Hippocampal formation (tissue), 2 donors: ENCODE measurements around the gene PWP2.
"Not testable (repeated sequence)": the region's sequence is repeated elsewhere in the genome, so short reads cannot be mapped to it uniquely, and the experiment has no call there.

Experiments used
- DNase-seq, 2 donors: peaks; one replicate each; lab custom pipeline; 2025; lab: John Stamatoyannopoulos, UW

The PWP2 gene

GRCh38 chr21:44138039-44138438 lies 30.8 kb downstream of the PWP2 start:
- not testable (repeated sequence) for DNase-seq

DNA sequence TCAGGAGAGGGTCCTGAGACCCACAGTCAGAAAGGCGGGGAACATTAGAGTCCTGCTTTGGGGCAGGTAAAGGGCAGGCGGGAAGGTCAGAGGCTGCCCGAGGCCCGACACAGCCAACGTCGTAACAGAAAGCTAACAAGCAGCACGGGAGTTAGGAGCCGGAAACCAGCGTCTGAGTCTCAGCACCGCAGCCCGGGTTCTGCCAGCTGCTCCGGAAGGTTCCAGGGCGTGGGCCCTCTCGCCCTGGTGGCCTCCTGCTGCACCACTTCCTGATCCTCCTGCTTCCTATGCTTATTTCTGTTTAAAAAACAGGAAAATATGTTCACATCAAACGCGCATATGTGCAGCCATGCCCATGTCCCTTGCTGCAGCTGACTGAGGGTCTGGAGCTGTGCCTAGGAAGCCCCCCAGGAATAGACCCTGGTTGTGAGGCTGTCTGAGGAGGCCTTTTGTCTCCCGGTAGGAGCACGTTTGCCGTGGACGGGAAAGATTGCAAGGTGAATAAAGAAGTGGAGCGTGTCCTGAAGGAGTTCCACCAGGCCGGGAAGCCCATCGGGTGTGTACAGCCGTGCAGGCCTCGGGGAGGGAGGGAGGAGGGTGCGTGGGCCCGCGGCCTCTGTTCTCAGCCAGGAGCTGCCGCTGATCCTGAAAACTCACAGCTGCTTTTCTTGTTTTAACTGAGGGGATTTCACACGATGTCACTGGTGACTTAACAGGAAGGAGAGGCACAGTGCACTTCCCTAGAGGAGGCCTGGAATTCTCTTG lies 32.8 kb downstream of the PWP2 start:
- not testable (repeated sequence) for DNase-seq

- DNase-seq, result not testable (repeated sequence)
These were observed 33.3 kb downstream of the PWP2 start for GRCh38 chr21:44140552-44140932.

- DNase-seq, result not testable (repeated sequence)
These were observed 35.3 kb downstream of the PWP2 start for GRCh38 chr21:44142470-44142869.

DNA sequence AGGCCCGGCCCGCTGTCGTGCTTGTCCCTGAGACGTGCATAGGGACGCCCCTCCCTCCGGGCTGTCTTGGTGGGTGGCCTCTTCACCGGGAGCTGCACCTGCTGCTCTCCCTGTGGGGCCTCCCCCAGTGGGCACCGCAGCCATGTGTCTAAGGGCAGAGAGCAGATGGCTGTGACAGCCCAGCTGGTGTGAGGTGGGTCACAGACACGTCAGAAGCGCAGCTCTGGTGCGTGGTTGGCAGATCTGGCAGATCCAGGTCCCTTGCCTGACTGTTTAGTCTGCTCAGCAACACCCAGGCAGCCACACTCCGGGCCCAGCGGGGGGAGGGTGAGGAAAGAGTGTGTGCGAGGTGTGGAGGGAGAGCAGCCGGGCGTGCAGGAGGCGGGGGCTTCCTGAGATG lies 36.2 kb downstream of the PWP2 start:
- not testable (repeated sequence) for DNase-seq

GRCh38 chr21:44143996-44144395 lies 36.8 kb downstream of the PWP2 start:
- DNase-seq, result not testable (repeated sequence)

DNA sequence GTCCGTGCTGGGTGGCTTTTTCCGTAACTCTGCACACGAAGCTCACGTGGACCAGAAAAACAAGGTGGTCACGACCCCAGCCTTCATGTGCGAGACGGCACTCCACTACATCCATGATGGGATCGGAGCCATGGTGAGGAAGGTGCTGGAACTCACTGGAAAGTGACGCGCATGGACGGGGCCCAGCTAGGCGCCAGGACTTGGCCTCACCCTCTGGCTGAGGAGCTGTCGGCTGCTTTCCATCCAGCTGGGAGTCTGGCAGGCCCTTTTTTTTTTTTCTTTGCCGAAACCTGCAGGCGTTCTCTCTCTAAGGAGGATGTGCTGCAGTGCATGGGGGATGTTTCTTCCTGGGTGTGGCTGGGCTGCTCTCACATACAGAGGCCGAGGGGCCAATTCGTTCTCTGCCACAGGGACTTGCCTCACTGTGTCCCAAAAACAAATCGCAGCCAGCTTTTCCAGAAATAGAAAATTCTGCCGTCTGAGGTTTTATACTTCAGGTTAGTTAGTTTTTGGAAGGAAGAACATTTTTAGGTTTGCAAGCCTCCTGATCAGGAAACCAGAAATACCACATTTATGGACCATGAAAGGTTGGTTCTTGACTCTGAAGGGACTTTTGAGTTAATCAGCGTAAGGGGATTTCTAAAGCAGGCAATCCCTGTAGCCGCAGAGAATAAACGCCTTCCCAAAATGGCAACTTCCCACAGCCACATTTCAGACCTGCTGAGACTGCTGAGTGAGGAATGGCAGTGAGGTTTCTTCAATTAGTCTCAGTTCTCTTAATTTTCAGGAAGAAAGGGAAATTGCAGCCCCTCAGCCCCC lies 37.8 kb downstream of the PWP2 start:
- not testable (repeated sequence) for DNase-seq

GRCh38 chr21:44145616-44146015 lies 38.4 kb downstream of the PWP2 start:
- not testable (repeated sequence) for DNase-seq

- not testable (repeated sequence) for DNase-seq
These were observed 39.9 kb downstream of the PWP2 start for GRCh38 chr21:44147108-44147507.

DNA sequence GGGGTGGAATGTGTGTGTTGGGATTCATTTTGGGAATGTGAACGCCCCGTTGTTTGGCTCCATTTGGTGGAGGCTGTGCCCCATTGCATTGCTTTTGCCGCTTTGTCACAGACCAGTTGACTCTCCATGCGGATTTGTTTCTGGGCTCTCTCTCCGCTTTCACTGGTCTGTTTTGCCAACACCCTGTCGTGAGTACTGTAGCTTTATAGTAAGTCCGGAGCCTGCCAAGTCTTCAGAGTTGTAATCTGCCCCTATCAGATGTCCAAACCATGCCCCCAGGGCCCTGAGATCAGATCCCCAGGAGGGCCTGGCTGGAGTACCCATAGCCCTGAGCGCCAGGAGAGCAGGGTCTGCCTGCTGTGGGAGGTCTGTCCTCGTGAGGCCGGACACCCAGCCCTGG lies 43.1 kb downstream of the PWP2 start:
- DNase-seq, result not testable (repeated sequence)

DNA sequence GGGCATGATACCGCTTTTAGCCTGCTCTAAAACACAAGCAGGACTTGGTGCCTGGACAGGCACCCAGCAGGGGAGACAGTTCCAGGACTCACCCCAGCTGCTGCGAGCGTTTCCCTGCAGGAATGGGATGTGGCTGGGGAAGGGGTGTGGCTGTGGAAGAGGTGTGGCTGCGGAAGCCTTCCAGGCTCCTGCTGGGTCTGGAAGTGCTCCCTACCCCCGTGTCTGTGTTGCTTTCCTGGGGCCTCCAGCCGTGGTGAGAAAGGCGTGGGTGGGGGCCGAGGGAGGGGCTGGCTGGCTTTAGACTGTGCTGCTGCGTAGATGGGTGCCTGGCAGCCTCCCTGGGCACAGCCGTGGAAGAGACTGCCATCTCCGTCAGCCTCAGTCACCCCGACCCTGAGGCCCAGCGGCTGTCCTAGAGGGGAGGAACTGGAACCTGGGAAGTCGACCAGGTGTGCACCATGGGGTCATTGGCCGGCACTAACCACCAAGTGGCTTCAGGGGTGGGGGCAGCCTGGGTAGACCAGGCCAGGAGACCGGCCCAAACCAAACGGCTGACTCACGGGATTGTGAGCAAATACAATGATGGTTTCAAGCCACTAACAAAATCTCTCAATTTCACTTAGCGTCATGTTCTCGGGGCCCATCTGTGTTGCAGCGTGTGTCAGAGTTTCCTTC lies 46.2 kb downstream of the PWP2 start:
- DNase-seq, result not testable (repeated sequence)

DNA sequence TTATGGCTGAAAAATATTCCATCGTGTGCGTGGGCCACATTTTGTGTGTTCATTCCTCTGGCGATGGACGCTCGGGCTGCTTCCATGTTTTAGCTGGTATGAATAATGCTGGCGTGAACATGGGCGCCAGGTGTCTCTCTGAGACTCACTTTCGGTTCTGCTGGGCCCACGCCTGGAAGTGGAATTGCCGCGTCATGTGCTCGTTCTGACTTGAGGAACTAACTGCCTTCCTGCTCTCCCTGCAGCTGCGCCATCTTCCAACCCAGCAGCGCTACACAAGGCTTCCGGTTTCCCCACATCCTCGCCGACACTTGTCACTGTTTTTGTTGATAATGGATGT lies 46.7 kb downstream of the PWP2 start:
- not testable (repeated sequence) for DNase-seq

DNA sequence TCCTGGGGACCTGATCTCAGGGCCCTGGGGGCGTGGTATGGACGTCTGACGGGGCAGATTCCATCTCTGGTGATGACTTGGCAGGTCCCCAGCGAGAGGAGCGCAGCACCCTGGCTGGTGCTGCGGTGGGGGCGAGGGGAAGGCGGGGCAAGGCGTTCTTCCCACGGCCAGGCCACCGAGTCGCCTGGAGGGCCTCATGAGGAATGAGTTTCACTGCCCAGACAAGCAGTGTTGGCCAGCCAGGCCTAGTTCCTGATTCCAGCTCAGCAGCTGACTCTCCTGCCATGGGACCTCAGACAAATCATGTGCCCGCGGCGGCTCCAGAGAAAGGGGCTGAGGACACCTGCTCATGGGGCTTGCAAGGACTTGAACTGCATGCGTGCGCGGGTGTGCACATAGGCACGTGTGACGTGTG lies 47.6 kb downstream of the PWP2 start:
- not testable (repeated sequence) for DNase-seq

DNA sequence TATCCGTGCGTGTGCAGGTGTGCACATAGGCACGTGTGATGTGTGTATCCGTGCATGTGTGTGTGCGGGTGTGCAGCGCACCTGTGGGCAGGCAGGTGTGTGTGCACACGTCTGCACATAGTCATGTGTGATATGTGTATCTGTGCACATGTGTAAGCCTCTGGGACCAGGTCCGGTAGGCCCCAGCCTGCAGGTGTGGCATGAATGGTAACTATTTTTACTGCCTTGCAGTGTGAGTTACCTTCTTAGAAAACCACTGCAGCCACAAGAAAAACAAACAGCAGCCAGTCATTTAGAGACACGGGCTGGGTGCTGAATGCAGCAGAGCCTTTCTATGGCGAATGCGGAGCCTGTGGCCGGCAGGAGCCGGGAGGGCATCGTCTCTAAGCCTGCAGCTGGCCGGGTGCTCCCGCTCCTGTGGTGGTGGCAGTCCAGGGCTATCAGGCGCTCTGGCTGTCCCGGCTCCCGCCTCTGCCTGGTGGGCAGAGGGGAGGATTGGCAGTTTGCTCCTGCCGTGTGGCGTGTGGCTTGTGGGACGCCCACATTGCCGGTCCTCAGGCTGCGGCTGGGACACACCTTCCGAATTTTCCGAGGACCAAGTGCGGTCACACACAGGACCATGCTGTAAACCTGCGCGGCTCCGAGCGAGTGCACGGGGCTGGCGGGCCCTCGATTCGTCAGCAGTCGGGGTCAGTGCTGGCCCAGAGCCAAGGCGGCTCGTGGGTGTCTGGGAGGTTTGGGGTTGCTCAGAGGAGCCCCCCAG lies 48.2 kb downstream of the PWP2 start:
- not testable (repeated sequence) for DNase-seq

DNA sequence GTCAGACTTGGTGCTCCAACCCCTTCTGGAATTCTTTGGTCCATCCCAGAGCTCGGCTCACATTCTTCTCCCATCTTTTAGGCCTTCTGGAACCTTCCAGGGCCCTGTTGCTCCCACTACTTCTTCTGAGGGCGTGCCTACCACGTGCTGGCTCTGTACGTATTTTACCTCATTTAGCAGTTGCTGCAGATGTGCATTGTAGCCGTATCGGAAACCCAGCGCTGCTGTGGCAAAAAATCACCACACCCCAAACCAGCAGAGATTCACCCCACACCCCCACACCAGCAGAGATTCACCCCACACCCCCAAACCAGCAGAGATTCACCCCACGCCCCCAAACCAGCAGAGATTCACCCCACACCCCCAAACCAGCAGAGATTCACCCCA lies 48.8 kb downstream of the PWP2 start:
- DNase-seq, result not testable (repeated sequence)

- not testable (repeated sequence) for DNase-seq
These were observed 50.4 kb downstream of the PWP2 start for GRCh38 chr21:44157439-44158081.

- DNase-seq, result not testable (repeated sequence)
These were observed 50.9 kb downstream of the PWP2 start for GRCh38 chr21:44158082-44158468.

DNA sequence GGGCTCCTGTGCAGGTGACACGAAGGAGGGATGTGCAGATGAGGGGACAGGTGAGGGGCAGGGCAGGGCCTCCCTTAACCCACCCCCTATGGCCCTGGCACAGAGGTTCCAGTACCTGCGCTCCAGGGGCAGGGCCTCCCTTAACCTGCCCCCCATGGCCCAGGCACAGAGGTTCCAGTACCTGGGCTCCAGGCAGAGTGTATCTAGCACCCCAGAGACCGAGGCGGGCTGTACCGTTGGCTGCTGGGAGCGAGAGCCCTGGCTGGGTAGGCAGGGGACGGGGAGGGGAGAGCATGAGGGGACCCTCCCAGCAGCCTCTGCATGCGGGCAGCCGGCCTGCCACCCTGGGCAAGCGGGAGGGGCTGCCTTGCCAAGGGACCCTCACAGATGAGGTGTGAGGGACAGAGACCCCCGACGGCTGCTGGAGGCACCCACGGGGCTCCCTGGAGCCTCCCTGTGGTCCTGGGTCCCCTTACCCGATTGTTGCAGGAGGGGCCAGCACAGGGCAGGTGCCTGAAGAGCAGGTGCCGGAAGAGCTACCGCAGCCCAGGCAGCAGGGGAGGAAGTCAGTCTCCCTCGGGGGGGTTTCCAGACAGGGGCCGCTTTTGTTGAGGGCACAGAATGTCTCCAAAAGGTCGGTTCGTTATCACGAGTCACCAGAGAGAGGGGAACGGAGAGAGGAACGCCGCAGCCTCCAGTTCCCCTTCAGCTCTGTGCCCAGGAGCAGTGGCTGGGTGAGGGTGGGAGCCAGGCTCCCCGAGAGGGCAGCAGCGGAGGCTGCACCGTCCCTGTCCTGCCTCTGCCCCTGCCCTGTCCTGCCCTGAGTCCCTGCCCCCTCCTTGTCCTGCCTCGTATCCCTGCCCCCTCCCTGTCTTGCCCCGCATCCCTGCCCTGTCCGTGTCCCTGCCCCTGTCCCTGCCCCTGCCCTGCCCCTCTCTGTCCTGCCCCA lies 52.4 kb downstream of the PWP2 start:
- not testable (repeated sequence) for DNase-seq

GRCh38 chr21:44160298-44160672 lies 53.1 kb downstream of the PWP2 start:
- not testable (repeated sequence) for DNase-seq

- not testable (repeated sequence) for DNase-seq
These were observed 53.6 kb downstream of the PWP2 start for GRCh38 chr21:44160821-44161220.
